IPS DF 6.9 (cell line): Measurements from ENCODE around the gene RERE.

Source experiments
- DNase-seq: peaks from one replicate; pipeline ENCODE4 v3.0.0-alpha.2; 2013; ENCODE audit warnings: low read depth, low spot score
- H3K27ac ChIP-seq: one replicate; pipeline ENCODE4 v1.5.1; 2013; ENCODE audit warnings: low read length, control low read depth
- H3K27me3 ChIP-seq: 2 replicates; pipeline ENCODE4 v1.6.1; 2013; ENCODE audit warnings: mild to moderate bottlenecking, low read length; ENCODE audit not compliant: control insufficient read depth, insufficient read depth
- H3K36me3 ChIP-seq: 2 replicates; pipeline ENCODE4 v1.6.1; 2013; ENCODE audit warnings: low read length; ENCODE audit not compliant: control insufficient read depth, insufficient read depth
- H3K4me1 ChIP-seq: 2 replicates; pipeline ENCODE4 v1.6.1; 2013; ENCODE audit warnings: low read length; ENCODE audit not compliant: control insufficient read depth, insufficient read depth
- H3K4me3 ChIP-seq: 2 replicates; pipeline ENCODE4 v1.5.1; 2013; ENCODE audit warnings: mild to moderate bottlenecking, low read length
- H3K9me3 ChIP-seq: 2 replicates; pipeline ENCODE4 v1.6.1; 2013; ENCODE audit warnings: low read length, inconsistent platforms; ENCODE audit not compliant: control insufficient read depth, insufficient read depth
- WGBS: extraction: QIAGEN DNeasy Blood & Tissue Kit; methylation state at CpG from one replicate; pipeline ENCODE4 v1.1.7; 2013; ENCODE audit warnings: mixed read lengths, missing lambda C conversion rate; ENCODE audit not compliant: insufficient read length, insufficient coverage; 5-methylcytosine and 5-hydroxymethylcytosine counted together

RERE gene

DNA sequence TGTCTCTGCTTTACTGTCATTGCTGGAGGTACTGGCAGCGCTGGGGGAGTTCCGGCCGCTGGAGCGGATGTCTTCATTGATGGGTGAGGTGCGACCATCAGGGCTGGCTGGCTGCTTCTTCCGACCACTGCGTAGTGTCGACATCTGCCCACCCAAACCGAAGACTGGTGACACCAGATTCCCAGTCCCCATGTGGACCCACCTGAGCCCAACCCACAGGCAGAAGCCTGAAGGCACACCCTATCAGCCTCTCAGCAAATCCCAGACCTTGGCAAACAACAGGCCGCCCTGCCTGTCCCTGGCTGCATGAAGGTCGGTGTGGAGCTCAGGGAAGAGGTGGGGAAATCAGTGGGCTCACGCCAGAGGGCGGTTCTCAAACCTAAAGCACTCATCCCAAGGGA, 454.7 kb downstream of the RERE start:
- H3K4me3 ChIP-seq: no peak overlapping the region
- DNase-seq: no peak
- WGBS: no CpG with 5 or more reads among the region's 13 CpGs
- H3K27ac ChIP-seq: no peak overlapping the region
- peaks cover 36% of the 10 kb centered on the region for H3K36me3 ChIP-seq
- H3K27me3 ChIP-seq: no peaks in the 10 kb centered on the region
- H3K9me3 ChIP-seq: no peaks in the 10 kb centered on the region
- H3K4me1 ChIP-seq: no peaks in the 10 kb centered on the region; the same call in 1 of the 2 replicates

DNA sequence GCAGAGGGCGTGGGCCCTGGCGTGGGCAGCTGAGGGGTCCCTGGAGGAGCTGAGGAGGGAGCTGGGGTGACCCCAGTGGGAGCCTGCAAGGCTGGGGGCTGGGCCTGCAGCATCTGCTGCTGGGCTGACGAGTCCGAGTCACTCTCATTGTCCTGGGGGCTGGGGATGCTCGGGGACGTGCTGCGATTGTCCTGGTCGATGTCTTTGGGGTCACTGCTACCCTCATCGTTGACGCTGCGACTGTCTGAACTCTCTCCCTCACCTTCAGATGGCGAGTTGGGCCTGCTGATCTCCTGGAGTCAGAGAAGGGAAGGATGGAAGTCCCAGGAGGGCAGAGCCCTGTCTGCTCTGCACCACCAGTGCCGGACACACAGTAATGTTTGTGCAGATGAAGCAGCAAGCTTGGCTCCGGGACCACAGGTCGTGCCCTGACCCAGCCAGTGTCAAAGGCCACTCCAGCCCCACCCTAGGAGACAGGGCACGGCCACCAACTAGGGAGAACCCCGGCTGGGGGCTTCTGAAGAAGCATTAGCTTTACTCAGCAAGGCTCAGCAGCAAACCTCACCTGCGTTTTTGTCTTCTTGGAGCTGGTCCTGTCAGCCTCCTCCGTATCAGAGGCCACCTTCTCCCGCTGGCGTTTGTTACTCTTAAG, 456.1 kb downstream of the RERE start:
- Histone ChIP-seq H3K27me3 (no peaks in the 10 kb centered on the region), H3K9me3 (no peaks in the 10 kb centered on the region), H3K36me3 (peaks cover 42% of the 10 kb centered on the region), H3K27ac (no peak overlapping the region), H3K4me3 (no peak overlapping the region), H3K4me1 (no peaks in the 10 kb centered on the region; the same call in 1 of the 2 replicates)
- DNase-seq: no peak
- WGBS: no CpG with 5 or more reads among the region's 21 CpGs

DNA sequence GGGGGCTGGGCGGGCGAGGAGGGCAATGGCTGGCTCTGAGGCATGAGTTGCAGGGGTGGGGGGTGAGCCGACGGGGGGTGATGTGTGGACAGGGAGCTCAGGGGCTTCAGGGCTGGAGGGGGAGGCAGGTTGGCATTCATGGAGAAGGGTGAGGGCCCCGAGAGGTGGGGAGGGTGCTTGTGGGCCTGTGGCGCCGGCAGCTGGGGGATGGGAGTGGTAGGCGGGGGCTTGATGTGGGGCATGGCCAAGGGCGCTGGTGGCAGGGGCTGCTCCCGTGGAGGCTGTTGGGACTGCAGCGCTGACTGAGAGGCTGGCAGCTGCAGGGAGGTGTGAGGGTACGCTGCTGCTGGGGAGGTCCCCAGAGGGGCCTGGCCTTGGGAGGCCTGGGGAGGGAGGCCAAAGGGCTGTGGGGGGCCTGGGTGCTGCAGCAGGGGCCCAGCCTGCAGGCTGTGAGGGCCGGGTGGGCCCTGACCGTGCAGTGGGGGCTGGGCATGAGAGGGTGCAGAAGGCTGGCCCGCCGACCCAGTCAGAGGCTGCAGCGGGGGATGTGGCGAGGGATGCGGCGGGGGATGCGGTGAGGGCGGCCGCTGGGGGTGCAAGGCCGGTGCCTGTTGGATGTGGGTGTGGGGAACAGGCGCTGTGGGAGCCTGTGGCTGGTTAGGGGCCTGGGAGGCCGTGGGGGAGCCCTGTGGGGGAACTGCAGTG, 456.8 kb downstream of the RERE start:
- DNase-seq: no peak
- no CpG with 5 or more reads among the region's 26 CpGs for WGBS
- Histone ChIP-seq H3K36me3 (peaks cover 48% of the 10 kb centered on the region), H3K9me3 (no peaks in the 10 kb centered on the region), H3K4me1 (no peaks in the 10 kb centered on the region; the same call in 1 of the 2 replicates), H3K4me3 (no peak overlapping the region), H3K27me3 (no peaks in the 10 kb centered on the region), H3K27ac (no peak overlapping the region)

DNA sequence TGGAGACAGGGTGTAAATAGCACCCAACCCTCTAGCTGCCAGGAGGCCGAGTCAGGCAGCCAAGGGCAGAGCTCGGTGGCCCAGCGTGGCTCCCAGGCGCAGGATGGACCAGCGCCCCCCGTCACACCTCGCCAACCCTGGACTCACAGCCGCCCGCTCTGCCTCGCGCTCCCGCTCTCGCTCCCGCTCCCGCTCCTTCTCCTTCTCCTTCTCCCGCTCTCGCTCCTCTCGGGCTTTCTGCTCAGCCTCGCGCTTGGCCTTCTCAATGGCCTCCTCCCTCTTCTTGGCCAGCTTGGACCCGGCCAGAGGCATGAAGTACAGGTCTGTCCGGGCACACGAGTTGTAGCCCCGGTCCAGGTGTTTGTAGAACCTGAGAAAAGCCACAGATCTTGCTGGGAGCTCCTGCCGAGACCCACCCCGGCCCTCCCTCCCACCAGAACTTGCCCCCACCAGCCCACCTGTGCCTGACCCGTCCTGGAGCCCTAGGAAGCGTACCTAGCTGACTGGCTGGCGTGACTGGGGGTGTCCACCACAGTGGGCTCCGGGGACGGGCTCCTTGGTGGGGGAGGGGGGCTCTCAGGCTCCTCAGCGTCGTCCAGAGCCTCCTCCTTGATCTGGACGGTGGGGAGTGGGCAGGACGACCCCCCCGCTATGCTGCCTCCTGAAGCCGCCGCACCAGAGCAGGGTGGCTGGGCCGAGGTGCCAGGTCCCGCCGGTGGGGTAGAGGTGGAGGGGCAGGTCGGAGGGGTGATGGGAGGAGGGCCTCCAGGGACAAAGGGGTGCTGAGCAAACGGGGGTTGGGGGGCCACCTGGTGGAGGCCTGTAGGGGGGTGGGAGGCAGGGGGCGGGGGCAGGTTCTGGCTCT, 457.6 kb downstream of the RERE start:
- H3K9me3 ChIP-seq: no peaks in the 10 kb centered on the region
- H3K27me3 ChIP-seq: no peaks in the 10 kb centered on the region
- H3K36me3 ChIP-seq: peaks cover 52% of the 10 kb centered on the region
- H3K4me1 ChIP-seq: no peaks in the 10 kb centered on the region; the same call in 1 of the 2 replicates
- no CpG with 5 or more reads among the region's 44 CpGs for WGBS
- DNase-seq: no peak
- H3K4me3 ChIP-seq: no peak overlapping the region
- H3K27ac ChIP-seq: no peak overlapping the region

DNA sequence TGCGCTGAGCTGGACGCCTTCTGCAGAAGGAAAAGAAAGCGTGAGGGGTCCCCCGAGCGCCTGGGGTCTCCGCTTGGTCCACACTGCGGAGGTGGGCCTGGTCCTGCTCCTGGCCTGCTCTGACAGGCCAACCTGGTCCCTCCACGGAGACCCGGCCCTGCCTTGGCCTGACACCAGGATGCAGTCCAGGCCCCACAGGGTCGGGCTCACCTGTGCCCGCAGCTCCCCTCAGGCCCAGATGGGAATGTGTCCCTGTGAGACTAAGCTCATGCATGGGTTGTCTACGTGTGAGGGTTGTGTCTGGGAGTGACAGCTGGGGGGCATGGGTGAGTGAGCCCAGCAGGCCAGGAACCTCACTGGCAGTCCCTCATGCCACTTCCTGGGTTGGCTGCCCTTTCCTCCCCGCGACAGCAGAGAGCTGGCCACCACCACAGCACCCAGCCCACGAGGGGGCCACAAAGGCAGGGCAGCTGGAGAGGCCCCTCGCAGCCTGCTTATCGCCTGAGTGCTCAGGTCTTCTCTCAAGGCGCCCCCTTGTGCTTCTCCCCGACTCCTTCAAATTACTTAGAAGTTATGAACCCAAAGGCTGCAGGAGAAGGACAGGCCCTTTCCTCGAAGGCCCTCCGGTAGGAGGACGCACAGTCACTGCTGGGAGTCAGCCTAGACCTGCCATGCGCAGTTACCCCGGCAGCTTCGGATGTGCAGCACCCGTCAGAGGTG, 458.4 kb downstream of the RERE start:
- H3K4me1 ChIP-seq: no peaks in the 10 kb centered on the region; the same call in 1 of the 2 replicates
- DNase-seq: no peak
- WGBS: no CpG with 5 or more reads among the region's 26 CpGs
- H3K4me3 ChIP-seq: no peak overlapping the region
- no peak overlapping the region for H3K27ac ChIP-seq
- H3K36me3 ChIP-seq: peaks cover 46% of the 10 kb centered on the region
- H3K9me3 ChIP-seq: no peaks in the 10 kb centered on the region
- H3K27me3 ChIP-seq: no peaks in the 10 kb centered on the region

DNA sequence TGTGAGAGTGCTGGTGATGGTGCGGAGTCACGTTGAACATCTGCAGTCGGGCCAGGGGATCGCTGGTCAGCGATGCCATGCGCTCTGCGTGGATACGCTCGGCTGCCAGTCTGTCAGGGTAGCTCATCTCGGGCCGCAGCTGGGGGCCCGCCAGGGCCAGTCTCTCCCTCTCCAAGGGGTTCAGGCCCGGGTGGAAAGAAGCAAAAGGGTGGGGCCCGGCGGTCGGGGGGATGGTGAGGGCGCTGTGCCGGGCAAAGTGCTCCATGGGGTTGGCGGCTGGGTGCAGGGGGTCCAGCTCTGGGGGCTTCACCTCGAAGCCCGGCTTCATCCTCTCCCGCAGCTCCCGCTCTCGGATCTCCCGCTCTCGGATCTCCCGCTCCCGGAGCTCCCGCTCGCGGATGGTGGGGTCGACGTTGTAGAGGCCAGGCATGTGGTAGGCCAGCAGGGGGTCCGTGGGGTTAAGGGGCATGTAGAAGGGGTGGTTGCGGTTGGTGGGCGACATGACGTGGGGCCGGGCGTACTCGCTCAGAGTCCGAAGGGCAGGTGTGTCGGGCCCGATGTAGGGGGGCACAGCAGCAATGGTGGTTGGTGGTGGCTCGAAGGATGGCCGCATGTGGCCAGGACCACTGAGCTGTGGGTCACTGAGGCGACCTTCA, 459.1 kb downstream of the RERE start:
- H3K4me3 ChIP-seq: no peak overlapping the region
- no peaks in the 10 kb centered on the region for H3K9me3 ChIP-seq
- DNase-seq: no peak
- peaks cover 50% of the 10 kb centered on the region for H3K36me3 ChIP-seq
- H3K4me1 ChIP-seq: no peaks in the 10 kb centered on the region; the same call in 1 of the 2 replicates
- no peaks in the 10 kb centered on the region for H3K27me3 ChIP-seq
- no CpG with 5 or more reads among the region's 46 CpGs for WGBS
- H3K27ac ChIP-seq: no peak overlapping the region

DNA sequence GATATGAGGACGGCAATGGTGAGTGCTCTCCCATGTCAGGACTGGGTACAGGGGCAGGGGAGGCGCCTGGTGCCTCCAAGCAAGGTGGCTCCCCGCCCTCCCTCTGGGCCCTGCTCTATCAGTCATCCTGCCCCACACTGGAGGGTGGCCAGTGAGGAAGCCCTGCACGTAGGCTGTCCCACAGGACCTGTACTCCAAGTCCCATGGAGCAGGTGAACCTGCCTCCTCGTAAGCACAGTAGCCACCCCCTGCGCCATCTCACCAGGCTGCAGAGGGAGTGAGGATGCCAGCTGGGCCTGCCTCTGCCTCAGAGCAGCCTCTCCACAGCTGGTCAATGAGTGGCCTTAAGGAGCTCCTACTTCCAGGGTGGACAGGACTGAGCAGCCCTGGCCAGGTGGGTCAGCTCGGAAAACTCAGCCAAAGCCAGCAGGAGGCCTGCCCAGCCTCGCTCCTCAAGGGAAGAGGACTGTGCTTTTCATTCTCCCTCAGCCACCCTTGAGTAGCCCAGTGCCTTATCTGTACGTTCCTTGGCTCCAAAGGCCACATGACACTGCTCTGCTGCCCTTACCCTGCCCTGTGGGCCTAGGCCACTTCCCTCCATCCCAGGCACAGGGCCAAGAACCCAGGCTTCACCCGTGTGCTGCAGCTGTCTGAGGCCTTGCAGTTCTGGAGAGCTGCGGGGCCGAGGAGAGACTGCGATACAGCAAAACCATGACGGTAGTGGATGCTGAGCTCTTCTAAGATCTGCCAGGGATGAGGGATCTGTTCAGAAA, 459.9 kb downstream of the RERE start:
- no peak for DNase-seq
- no peak overlapping the region for H3K27ac ChIP-seq
- H3K4me3 ChIP-seq: no peak overlapping the region
- no CpG with 5 or more reads among the region's 14 CpGs for WGBS
- H3K27me3 ChIP-seq: no peaks in the 10 kb centered on the region
- no peaks in the 10 kb centered on the region for H3K9me3 ChIP-seq
- peaks cover 48% of the 10 kb centered on the region for H3K36me3 ChIP-seq
- no peaks in the 10 kb centered on the region; the same call in 1 of the 2 replicates for H3K4me1 ChIP-seq

DNA sequence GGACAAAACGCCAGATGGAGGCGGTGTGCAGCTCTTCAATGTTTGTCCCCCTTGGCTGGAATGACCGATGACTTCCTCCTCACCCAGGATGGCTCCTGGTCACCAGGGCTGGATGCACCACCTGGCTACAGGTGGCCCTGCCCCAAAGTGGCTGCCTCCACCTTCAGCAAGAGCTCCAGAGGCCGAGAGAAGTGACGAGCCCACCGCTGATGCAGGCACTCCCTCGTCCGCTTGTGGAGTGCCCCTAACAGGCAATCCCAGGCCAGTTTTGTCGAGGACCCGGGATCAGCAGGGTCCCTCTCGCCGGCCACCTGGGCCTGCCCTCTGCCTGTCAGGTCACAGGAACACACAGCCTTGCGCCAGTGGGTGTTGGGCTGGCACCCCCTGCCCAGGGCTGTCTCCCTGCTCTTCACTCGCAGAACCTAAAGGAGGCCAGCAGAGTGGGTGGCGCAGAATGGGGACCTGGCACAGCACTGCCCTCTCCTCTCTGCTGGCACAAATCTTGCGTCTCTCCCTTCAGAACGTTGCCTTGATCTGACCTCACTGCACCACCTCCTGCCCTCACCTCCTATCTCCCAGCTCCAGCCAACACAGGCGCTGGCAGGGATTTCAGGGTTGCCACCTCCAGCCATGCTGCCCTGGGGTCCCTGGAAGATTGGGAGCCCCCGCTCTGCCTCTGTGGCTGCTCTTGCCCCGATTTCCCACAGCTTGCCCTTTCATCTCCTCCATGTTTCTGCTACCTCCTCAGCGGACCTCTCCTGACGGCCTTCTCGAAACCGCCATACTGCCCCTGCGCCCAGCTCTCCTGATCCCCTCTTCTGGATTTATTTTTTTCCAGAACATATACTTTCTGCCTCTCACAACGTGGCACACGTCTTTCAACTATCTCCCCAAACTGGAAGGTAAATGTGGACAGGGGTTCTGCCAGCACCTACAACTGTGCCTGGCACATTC, 460.9 kb downstream of the RERE start:
- no CpG with 5 or more reads among the region's 27 CpGs for WGBS
- Histone ChIP-seq H3K36me3 (peaks cover 48% of the 10 kb centered on the region), H3K27ac (no peak overlapping the region), H3K9me3 (no peaks in the 10 kb centered on the region), H3K4me3 (no peak overlapping the region), H3K27me3 (no peaks in the 10 kb centered on the region), H3K4me1 (no peaks in the 10 kb centered on the region; the same call in 1 of the 2 replicates)
- DNase-seq: no peak
